Stimulated activated naive CD8-positive, alpha-beta T cell treated with anti-CD3 and anti-CD28 coated beads, Interleukin-15, Interleukin-2, amounts not matched to agents 100 ng/mL and 50 ng/mL, for 24 hours (primary cell): Measurements from ENCODE around the gene STT3A.

ENCODE experiments used
- H3K27ac Mint-ChIP-seq: one replicate; pipeline ENCODE4 v1.8.0; 2021; ENCODE audit warnings: mild to moderate bottlenecking, mixed read lengths
- H3K27me3 Mint-ChIP-seq: one replicate; pipeline ENCODE4 v1.8.0; 2021; ENCODE audit warnings: mixed read lengths
- H3K36me3 Mint-ChIP-seq: one replicate; pipeline ENCODE4 v1.8.0; 2021; ENCODE audit warnings: low read depth, mixed read lengths
- H3K4me1 Mint-ChIP-seq: one replicate; pipeline ENCODE4 v1.8.0; 2021; ENCODE audit warnings: low read depth, mixed read lengths
- H3K4me3 Mint-ChIP-seq: one replicate; pipeline ENCODE4 v1.8.0; 2021; ENCODE audit warnings: mild to moderate bottlenecking, mixed read lengths
- H3K9me3 Mint-ChIP-seq: one replicate; pipeline ENCODE4 v1.8.0; 2021; ENCODE audit warnings: mixed read lengths

Gene STT3A

DNA sequence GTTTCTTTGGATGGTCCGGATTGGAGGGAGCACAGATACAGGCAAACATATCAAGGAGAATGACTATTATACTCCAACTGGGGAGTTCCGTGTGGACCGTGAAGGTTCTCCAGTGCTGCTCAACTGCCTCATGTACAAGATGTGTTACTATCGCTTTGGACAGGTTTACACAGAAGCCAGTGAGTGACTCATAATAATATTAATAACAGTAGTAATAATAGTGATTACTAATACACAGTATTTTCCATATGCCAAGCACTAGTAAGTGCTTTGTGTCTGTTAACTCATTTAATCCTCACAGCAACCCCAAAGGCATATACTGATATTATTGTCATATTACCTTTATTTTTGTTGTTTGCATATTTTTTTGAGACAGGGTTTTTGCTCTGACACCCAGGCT lies 25.7 kb downstream of the STT3A start:
- H3K9me3 Mint-ChIP-seq: no peaks in the 10 kb centered on the region
- H3K27ac Mint-ChIP-seq: no peak overlapping the region
- no peaks in the 10 kb centered on the region for H3K4me1 Mint-ChIP-seq
- peaks cover 88% of the 10 kb centered on the region for H3K36me3 Mint-ChIP-seq
- H3K27me3 Mint-ChIP-seq: no peaks in the 10 kb centered on the region
- H3K4me3 Mint-ChIP-seq: no peak overlapping the region

GRCh38 chr11:125621995-125622394 lies 29.3 kb downstream of the STT3A start:
- H3K27me3 Mint-ChIP-seq: no peaks in the 10 kb centered on the region
- no peaks in the 10 kb centered on the region for H3K9me3 Mint-ChIP-seq
- no peak overlapping the region for H3K27ac Mint-ChIP-seq
- H3K36me3 Mint-ChIP-seq: peaks cover 58% of the 10 kb centered on the region
- H3K4me3 Mint-ChIP-seq: no peak overlapping the region
- peaks cover 18% of the 10 kb centered on the region for H3K4me1 Mint-ChIP-seq

GRCh38 chr11:125623064-125623463 lies 30.4 kb downstream of the STT3A start:
- H3K36me3 Mint-ChIP-seq: peaks cover 60% of the 10 kb centered on the region
- no peaks in the 10 kb centered on the region for H3K9me3 Mint-ChIP-seq
- H3K27ac Mint-ChIP-seq: no peak overlapping the region
- no peak overlapping the region for H3K4me3 Mint-ChIP-seq
- H3K4me1 Mint-ChIP-seq: peaks cover 27% of the 10 kb centered on the region
- no peaks in the 10 kb centered on the region for H3K27me3 Mint-ChIP-seq

- peak within 1 kb of the TSS; percentile 95 for H3K4me3 Mint-ChIP-seq
- H3K27me3 Mint-ChIP-seq: no peaks in the 10 kb centered on the region
- H3K9me3 Mint-ChIP-seq: no peaks in the 10 kb centered on the region
- H3K4me1 Mint-ChIP-seq: peaks cover 27% of the 10 kb centered on the region
- peaks cover 47% of the 10 kb centered on the region for H3K36me3 Mint-ChIP-seq
- peak within 1 kb of the TSS; percentile 98 for H3K27ac Mint-ChIP-seq
Measured at GRCh38 chr11:125624756-125625213, 32.1 kb downstream of the STT3A start, which contains the start of gene CHEK1. TSS of gene CHEK1 (plus strand) at chr11:125625163. CDS start at chr11:125626769, 1,606 bp downstream.

DNA sequence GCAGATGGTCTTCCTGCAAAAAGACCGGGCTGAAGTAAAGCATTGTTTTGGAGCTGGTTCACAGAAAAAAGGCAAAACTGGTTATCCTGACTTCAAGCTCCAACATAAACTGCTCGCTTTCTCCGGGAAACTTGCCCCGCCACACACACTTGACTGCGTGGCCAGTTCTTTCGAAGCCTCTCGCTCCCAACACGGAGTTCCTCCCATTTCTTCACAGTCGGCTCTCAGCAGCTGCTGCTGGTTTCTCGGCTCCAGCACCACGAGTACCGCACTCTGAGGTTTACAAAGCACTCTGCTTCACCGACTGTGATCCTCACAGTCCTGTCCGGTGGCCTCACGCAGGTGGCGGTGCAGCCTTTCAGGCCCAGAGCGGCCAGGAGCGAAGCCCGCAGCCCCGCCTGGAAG lies 32.6 kb downstream of the STT3A start:
- H3K4me3 Mint-ChIP-seq: peak overlapping the region; percentile 95
- peaks cover 43% of the 10 kb centered on the region for H3K36me3 Mint-ChIP-seq
- H3K9me3 Mint-ChIP-seq: no peaks in the 10 kb centered on the region
- H3K27ac Mint-ChIP-seq: peak overlapping the region; percentile 98
- H3K4me1 Mint-ChIP-seq: peaks cover 27% of the 10 kb centered on the region
- no peaks in the 10 kb centered on the region for H3K27me3 Mint-ChIP-seq

DNA sequence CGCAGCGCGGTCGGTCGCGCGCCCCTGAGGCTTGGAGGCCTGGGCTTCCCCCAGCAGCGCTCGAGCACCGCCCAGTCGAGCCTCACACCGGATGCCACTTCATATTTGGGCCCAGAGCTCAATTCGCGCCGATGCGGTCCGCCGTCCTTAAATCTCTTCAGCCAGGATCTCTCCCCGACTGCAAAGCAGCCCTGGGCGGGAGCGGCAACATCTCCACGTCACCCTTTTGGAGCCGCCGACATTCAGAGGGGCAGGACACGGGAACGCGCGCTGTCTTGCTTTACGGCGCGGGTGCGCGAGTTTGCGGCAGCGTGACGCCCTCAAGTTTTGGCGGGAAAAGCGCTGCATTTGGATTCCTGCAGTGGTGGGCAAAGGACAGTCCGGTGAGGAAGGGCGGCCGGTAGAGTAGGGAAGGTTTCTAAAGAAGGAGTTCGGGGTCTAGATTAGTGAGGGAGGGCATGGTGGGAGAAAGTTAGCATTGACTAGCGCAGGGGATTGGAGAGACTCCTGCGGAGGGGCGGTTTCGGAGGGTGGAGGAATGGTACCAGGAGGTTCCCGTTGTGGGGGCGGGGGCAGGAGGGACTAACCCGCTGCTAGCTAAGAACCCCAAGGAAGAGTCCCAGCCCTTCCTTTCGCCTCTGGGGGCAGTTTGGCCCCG lies 33.1 kb downstream of the STT3A start:
- Mint-ChIP-seq H3K36me3 (peaks cover 40% of the 10 kb centered on the region), H3K4me1 (peaks cover 27% of the 10 kb centered on the region), H3K27me3 (no peaks in the 10 kb centered on the region), H3K9me3 (no peaks in the 10 kb centered on the region), H3K27ac (peak overlapping the region; percentile 98), H3K4me3 (peak overlapping the region; percentile 95)

GRCh38 chr11:125626288-125626950 lies 33.8 kb downstream of the STT3A start:
- Mint-ChIP-seq H3K36me3 (peaks cover 40% of the 10 kb centered on the region), H3K27me3 (no peaks in the 10 kb centered on the region), H3K4me1 (peaks cover 27% of the 10 kb centered on the region), H3K4me3 (peak overlapping the region; percentile 95), H3K9me3 (no peaks in the 10 kb centered on the region), H3K27ac (peak overlapping the region; percentile 98)

DNA sequence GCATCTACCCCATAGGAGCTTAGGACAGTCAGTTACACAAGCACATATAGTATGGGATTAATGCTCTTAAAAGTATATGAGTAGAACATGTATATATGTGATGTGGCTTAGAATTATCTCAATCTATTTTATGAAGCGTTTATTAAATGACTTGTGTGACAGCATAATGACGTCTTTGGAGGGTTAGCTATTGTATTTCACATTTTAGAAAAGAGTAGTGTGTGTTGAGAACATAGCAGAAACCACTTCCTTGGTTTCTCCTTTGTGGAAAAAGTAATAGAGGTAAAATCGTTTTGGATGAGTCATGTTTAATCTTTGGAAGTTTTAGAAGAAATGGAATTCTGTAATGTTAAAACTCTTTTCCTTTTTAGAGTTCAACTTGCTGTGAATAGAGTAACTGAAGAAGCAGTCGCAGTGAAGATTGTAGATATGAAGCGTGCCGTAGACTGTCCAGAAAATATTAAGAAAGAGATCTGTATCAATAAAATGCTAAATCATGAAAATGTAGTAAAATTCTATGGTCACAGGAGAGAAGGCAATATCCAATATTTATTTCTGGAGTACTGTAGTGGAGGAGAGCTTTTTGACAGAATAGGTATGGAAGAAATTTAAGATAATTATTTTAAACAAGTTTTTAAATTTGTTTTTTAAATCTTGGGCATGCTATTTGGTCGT lies 34.7 kb downstream of the STT3A start:
- Mint-ChIP-seq H3K4me3 (peak overlapping the region; percentile 95), H3K27me3 (no peaks in the 10 kb centered on the region), H3K9me3 (no peaks in the 10 kb centered on the region), H3K36me3 (peaks cover 38% of the 10 kb centered on the region), H3K4me1 (peaks cover 27% of the 10 kb centered on the region), H3K27ac (peak overlapping the region; percentile 16)

DNA sequence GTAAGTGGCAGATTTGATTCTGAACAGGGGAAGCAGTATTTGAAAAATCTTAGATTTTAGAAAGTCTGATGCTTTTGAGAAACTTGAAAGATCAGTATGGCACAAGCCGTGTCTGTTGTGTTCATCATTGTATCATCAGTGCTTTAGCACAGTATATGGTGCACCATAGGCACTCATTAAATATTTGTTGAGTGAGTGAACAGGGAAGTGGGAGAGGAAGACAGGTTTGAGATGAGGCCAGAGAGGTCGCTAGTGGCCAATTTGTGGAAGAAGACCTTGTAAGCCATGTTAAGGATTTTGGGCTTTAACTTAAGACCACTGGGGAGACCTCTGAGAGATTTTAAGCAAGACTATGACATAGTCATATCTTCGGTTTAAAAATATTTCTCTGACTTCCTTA lies 45.2 kb downstream of the STT3A start:
- H3K4me3 Mint-ChIP-seq: no peak overlapping the region
- peaks cover 82% of the 10 kb centered on the region for H3K36me3 Mint-ChIP-seq
- no peaks in the 10 kb centered on the region for H3K27me3 Mint-ChIP-seq
- H3K9me3 Mint-ChIP-seq: no peaks in the 10 kb centered on the region
- H3K4me1 Mint-ChIP-seq: no peaks in the 10 kb centered on the region
- H3K27ac Mint-ChIP-seq: no peak overlapping the region

- H3K27me3 Mint-ChIP-seq: no peaks in the 10 kb centered on the region
- no peak overlapping the region for H3K27ac Mint-ChIP-seq
Measured at GRCh38 chr11:125638315-125638714, 45.7 kb downstream of the STT3A start.

GRCh38 chr11:125645871-125646270 lies 53.2 kb downstream of the STT3A start:
- no peak overlapping the region for H3K27ac Mint-ChIP-seq
- no peak overlapping the region for H3K4me3 Mint-ChIP-seq
- no peaks in the 10 kb centered on the region for H3K27me3 Mint-ChIP-seq
- H3K4me1 Mint-ChIP-seq: peaks cover 13% of the 10 kb centered on the region
- peaks cover 79% of the 10 kb centered on the region for H3K36me3 Mint-ChIP-seq
- H3K9me3 Mint-ChIP-seq: no peaks in the 10 kb centered on the region

More at GRCh38 chr11:125638315-125638714, 45.7 kb downstream of the STT3A start:
- Mint-ChIP-seq H3K4me1 (no peaks in the 10 kb centered on the region), H3K36me3 (peaks cover 79% of the 10 kb centered on the region), H3K4me3 (no peak overlapping the region), H3K9me3 (no peaks in the 10 kb centered on the region)

DNA sequence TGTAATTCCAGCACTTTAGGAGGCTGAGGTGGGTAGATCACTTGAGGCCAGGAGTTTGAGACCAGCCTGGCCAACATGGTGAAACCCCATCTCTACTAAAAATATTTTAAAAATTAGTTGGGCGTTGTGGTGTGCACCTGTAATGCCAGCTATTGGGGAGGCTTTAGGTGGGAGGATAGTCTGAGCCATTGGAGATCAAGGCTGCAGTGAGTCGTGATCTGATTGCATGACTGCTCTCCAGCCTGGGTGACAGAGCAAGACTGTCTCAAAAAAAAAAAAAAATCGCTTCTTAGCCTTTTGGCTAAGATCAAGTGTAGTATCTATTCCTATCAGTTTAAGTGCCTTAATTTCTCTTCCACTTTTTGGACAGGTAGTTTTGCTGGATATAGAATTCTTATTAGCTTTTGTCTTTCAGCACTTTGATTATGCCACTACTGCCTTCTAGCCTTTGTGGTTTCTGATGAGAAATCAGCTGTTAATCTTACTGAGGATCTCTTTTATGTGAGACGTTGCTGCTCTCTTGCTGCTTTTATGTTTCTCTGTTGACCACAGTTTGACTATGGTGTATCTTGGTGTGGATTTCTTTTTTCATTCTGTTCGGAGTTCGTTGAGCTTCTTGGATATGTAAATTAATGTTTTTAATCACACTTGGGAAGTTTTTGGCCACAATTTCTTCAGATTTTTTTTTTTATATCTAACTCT lies 57.0 kb downstream of the STT3A start:
- no peaks in the 10 kb centered on the region for H3K9me3 Mint-ChIP-seq
- peaks cover 13% of the 10 kb centered on the region for H3K4me1 Mint-ChIP-seq
- H3K27me3 Mint-ChIP-seq: no peaks in the 10 kb centered on the region
- H3K27ac Mint-ChIP-seq: peak overlapping the region; percentile 14
- no peak overlapping the region for H3K4me3 Mint-ChIP-seq
- H3K36me3 Mint-ChIP-seq: peaks cover 74% of the 10 kb centered on the region

DNA sequence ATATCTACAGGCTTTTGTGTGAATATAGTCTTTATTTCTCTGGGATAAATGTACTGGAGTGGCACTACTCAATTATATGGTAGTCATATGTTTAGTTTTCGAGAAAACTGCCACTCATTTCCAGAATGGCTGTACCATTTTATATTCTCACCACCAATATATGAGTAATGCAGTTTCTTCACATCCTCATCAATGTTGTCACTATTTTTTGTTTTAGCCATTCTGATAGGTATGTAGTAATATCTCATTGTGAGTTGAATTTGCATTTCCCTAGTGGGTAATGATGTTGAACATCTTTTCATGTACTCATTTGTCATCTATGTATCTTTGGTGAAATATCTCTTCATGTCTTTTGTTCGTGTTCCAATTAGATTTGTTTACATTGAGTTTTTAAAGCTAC lies 70.0 kb downstream of the STT3A start:
- Mint-ChIP-seq H3K27me3 (no peaks in the 10 kb centered on the region), H3K36me3 (peaks cover 91% of the 10 kb centered on the region), H3K4me1 (peaks cover 7% of the 10 kb centered on the region), H3K9me3 (peaks cover 13% of the 10 kb centered on the region), H3K27ac (no peak overlapping the region), H3K4me3 (no peak overlapping the region)

DNA sequence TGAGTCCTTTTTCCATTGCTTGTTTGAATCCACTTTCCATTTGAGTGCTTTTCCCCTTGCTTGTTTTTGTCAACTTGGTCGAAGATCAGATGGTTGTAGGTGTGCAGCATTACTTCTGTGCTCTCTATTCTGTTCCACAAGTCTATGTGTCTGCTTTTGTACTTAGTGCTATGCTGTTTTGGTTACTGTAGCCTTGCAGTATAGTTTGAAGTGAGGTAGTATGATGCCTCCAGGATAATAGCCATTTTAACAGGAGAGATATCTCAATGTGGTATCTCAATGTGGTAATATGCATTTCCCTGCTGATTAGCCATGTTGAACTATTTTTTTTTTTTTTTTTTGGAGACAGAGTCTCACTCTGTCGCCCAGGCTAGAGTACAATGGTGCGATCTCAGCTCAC lies 71.3 kb downstream of the STT3A start:
- Mint-ChIP-seq H3K4me1 (peaks cover 7% of the 10 kb centered on the region), H3K27me3 (no peaks in the 10 kb centered on the region), H3K36me3 (peaks cover 90% of the 10 kb centered on the region), H3K27ac (no peak overlapping the region), H3K4me3 (no peak overlapping the region), H3K9me3 (peaks cover 13% of the 10 kb centered on the region)

DNA sequence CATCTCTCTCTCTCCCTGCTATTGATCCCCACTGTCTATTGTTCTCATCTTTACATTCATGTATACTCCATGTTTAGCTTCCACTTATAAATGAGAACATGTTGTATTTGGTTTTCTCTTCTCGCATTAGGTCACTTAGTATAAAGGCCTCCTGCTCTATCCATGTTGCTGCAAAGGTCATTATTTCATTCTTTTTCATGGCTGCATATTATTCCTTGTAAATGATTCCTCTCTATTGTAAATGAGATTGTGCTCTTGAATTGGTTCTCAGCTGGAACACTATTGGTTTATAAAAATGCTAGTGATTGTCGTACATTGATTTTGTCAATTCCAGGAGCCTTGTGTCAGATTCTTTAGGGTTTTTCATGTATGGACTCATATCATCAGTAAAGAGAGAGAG lies 74.5 kb downstream of the STT3A start:
- Mint-ChIP-seq H3K27ac (no peak overlapping the region), H3K9me3 (peaks cover 13% of the 10 kb centered on the region), H3K4me3 (no peak overlapping the region), H3K36me3 (peaks cover 77% of the 10 kb centered on the region), H3K4me1 (peaks cover 7% of the 10 kb centered on the region), H3K27me3 (no peaks in the 10 kb centered on the region)
